ENCODE data around the gene IL17RD.

IL17RD gene

GRCh38 chr3:57062101-57062631 lies 103.0 kb downstream of the IL17RD start:
- TF ChIP-seq, protein P1, sequence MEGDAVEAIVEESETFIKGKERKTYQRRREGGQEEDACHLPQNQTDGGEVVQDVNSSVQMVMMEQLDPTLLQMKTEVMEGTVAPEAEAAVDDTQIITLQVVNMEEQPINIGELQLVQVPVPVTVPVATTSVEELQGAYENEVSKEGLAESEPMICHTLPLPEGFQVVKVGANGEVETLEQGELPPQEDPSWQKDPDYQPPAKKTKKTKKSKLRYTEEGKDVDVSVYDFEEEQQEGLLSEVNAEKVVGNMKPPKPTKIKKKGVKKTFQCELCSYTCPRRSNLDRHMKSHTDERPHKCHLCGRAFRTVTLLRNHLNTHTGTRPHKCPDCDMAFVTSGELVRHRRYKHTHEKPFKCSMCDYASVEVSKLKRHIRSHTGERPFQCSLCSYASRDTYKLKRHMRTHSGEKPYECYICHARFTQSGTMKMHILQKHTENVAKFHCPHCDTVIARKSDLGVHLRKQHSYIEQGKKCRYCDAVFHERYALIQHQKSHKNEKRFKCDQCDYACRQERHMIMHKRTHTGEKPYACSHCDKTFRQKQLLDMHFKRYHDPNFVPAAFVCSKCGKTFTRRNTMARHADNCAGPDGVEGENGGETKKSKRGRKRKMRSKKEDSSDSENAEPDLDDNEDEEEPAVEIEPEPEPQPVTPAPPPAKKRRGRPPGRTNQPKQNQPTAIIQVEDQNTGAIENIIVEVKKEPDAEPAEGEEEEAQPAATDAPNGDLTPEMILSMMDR (IDR thresholded peaks at IDR 0.05; ENCODE audit: control insufficient read depth, insufficient read depth, low read depth, low read length, missing control alignments): no peak
- DNase-seq (ENCODE audit: low read depth): no peak
- H3K4me3 ChIP-seq (ENCODE audit: control insufficient read depth, low read depth, low read length): no peak overlapping the region

DNA sequence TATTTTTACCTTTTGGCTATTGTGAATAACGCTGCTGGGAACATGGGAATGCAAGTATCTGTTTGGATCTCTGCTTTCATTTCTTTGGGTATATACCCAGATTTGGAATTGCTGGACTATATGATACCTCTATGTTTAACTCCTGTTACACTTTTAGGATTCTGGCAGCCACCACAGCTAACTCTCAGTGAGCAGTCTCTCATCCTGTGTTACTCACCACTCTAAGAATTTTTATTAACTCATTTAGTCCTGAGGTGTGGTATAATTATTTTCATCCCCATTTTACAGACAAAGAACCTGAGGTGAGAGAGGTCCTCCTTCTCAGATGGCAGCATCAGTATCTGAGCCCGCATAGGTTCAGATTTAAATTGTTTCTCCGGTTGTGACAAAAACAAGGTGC lies 103.6 kb downstream of the IL17RD start:
- TF ChIP-seq, protein P1 (IDR thresholded peaks at IDR 0.05; ENCODE audit: control insufficient read depth, insufficient read depth, low read depth, low read length, missing control alignments): no peak
- DNase-seq (ENCODE audit: low read depth): no peak
- no peak overlapping the region for H3K4me3 ChIP-seq (ENCODE audit: control insufficient read depth, low read depth, low read length)

- DNase-seq (ENCODE audit: low read depth): peak; percentile 53
- no peak within 1 kb of the TSS for H3K4me3 ChIP-seq (ENCODE audit: control insufficient read depth, low read depth, low read length)
- TF ChIP-seq, protein P1 (IDR thresholded peaks at IDR 0.05; ENCODE audit: control insufficient read depth, insufficient read depth, low read depth, low read length, missing control alignments): no peak
Observed at GRCh38 chr3:57060089-57060821, 104.9 kb downstream of the IL17RD start, which contains the start of gene SPATA12. SPATA12 (plus strand) TSS chr3:57060664; CDS start chr3:57073695, 13,031 bp downstream.

GRCh38 chr3:57059411-57059810 lies 105.7 kb downstream of the IL17RD start:
- TF ChIP-seq, protein P1 (IDR thresholded peaks at IDR 0.05; ENCODE audit: control insufficient read depth, insufficient read depth, low read depth, low read length, missing control alignments): no peak
- DNase-seq (ENCODE audit: low read depth): no peak
- H3K4me3 ChIP-seq (ENCODE audit: control insufficient read depth, low read depth, low read length): no peak overlapping the region

DNA sequence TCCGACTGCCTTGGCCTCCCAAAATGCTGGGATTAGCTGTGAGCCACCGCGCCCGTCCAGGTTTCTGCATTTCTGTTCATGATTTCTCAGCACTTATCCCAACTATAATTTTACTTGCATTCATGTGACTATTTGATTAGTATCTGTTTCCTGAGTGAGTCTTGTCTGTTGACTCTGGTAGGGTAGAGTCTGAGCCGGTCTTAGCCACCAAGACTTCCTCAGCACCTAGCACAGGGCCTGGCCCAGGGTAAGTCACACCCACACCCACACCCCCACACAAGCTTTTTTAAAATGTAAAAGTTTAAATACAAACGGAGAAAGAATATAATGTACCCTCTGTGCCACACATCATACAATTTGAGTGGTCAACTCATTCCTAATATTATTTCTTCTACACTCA lies 107.8 kb downstream of the IL17RD start:
- DNase-seq (ENCODE audit: low read depth): no peak
- TF ChIP-seq, protein P1 (IDR thresholded peaks at IDR 0.05; ENCODE audit: control insufficient read depth, insufficient read depth, low read depth, low read length, missing control alignments): no peak
- H3K4me3 ChIP-seq (ENCODE audit: control insufficient read depth, low read depth, low read length): no peak overlapping the region

- TF ChIP-seq, protein P1 (IDR thresholded peaks at IDR 0.05; ENCODE audit: control insufficient read depth, insufficient read depth, low read depth, low read length, missing control alignments): no peak
- DNase-seq (ENCODE audit: low read depth): no peak
- H3K4me3 ChIP-seq (ENCODE audit: control insufficient read depth, low read depth, low read length): no peak overlapping the region
Observed at GRCh38 chr3:57053122-57053521, 112.0 kb downstream of the IL17RD start.
